A172 (cell line): Measurements from ENCODE around the gene TMEM242. TPM values are rescaled to one million over a fixed set of nuclear protein-coding genes. Genes with fewer than 3 reads are reported as not detected.
"Not testable (repeated sequence)": the region's sequence is repeated elsewhere in the genome, so short reads cannot be mapped to it uniquely, and the experiment has no call there.

ENCODE experiments used
- DNase-seq: peaks from one replicate; pipeline ENCODE4 v3.0.0-alpha.2; 2015; ENCODE audit warnings: low spot score
- total RNA-seq: library from RNA; depleted of rRNA; stranded (reverse); fragments of >200 nt; shearing (Covaris generic); gene quantifications from 2 replicates; pipeline ENCODE4 v1.2.3, GENCODE V29; 2014; rRNA removed

Gene TMEM242
- total RNA-seq = 2.8 and 5.4 TPM in 2 replicates

GRCh38 chr6:157323255-157323965, at the start of gene TMEM242:
TMEM242 (minus strand) TSS chr6:157323519; CDS start chr6:157323499, 20 bp downstream.
- peak; percentile 88 for DNase-seq

GRCh38 chr6:157372501-157373280, 49.4 kb upstream of the TMEM242 start:
- DNase-seq = no peak

DNA sequence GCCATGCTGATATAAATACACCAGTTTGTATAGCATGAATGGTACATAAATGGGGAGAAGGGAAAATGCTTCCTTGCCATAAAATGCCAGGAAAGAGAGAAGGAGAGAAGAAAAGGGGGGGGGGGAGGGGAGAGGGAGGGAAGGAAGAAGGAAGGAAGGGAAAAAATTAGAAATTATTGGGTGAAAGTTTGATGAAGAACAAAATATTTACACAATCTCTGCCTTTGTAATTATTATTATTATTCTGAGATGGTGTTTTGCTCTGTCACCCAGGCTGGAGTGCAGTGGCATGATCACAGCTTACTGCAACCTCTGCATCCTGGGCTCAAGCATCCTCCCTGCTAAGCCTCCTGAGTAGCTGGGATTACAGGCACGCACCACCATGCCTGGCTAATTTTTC, 47.4 kb upstream of the TMEM242 start:
- DNase-seq = no peak

DNA sequence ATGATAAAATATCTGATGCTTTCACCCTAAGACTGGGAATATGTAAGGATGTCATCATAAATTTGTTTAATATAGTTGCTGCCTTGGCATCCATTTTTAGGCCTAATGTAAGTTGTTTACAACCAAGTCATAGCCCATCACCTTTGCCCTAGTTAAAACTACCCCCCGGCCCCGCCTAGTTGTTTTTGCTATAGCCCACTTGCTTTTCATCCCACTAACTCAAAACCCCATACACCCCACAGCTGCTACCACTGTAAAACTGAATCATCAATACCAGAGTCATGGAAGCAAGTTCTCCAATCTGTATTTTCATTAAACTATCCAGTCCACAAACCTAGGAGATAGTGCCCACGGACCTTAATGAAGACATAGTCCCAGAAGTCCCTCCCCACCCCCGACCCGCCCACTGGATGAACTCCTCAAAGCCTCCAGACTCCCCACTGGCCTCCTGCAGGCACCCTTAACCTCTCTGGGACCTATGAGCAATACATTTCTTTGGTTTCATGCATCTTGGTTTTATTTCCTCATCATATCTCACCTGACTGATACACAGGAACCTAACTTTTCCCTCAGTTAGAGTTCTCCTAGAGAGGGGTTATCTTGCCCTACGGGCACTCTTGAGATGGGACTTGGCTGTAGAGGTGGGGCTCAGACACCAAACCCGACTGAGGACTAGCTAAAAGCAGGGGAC, 45.2 kb upstream of the TMEM242 start:
- no peak for DNase-seq

DNA sequence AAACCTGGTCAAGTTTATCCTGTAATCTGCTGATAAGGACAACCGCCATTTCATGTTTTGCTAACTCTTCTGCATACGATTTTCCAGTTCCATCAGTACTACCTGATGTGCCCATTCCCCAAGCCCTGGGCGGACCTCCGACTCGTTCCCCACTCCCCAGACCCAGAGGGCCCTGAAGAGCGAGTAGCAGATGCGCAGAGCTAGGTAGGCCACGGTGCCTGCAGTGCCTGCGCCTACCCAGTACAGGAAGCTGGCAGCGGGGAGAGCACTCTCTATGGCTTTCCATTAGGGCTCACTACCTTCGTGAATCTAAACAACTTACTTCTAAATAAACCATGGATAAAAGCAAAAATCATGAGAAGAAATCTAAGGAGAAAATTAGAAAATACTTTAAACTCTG, 43.3 kb upstream of the TMEM242 start:
- no peak for DNase-seq

DNA sequence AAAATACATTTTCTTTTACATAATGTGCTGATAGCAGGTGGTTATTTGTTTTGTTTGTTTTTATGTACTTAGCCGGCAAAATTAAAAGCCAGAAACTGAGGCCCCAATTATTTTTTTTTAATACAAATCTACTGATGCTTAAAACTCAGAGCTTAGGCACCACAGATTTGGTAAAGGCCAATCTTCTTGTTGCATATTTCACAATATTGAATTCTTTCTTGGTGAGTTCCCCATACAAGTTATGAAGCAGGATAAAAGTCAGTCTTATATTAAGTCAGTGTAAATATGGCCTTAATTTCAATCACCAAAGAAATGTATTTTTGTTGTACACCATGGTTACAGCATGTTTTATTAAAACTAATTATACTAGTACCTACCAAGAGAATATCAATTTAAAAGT, 41.4 kb upstream of the TMEM242 start:
- no peak for DNase-seq

DNA sequence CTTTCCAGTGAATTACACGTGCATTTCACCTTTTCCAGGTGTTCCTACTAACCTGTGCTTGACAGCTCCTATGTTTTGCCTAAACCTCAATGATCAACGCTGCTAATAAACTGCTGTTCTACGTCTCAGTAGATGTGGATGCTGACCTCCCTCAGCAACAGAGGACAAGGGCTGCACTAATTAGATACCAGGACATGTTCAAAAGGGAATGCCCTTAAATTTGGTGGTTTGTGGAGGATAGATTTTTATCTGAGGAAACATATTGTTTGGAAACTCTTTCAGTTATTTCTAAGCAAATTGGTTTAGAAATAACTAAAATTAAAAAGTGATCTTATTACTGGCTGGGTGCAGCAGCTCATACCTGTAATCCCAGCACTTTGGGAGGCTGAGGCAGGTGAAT, 38.6 kb upstream of the TMEM242 start:
- DNase-seq = no peak

DNA sequence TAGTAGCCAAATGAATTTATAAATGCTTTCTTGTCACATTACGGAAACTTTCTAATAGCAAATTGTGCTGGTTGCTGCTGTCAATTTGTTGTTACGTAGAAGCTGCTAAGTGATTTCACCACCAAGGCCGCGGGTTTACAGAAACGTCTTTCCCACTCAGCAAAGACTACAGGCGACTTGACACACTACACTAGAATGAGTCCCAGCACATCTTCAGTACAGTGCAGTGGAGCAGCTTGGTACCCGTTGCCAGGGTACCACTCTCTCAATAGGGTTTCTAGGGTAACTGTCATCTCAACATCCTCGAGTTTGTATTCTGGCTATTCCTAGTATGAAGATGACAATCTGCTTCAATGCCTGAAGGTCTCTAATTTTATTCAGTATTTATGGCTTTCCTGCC, 35.0 kb upstream of the TMEM242 start:
- DNase-seq = no peak

DNA sequence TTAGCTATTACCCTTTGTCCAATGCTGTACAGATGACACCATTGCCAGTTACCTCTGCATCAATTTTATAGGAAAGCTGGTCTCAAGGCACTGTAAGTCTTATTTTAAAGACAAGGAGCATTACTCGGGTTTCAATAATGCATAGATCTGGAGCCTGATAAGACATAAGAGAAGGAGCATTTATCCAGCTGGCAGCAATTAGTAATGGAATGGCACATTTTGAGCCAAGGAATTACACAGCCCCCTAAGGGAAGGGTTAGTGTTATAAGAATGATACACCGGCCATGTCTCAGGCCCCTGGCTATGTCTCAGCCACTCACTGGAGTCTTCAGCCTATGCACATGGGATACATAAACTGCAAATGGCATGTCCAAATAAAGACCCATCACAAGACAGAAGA, 23.1 kb upstream of the TMEM242 start:
- no peak for DNase-seq

GRCh38 chr6:157343732-157344131, 20.4 kb upstream of the TMEM242 start:
- DNase-seq = no peak

GRCh38 chr6:157339432-157339831, 16.1 kb upstream of the TMEM242 start:
- no peak for DNase-seq

GRCh38 chr6:157337751-157338150, 14.4 kb upstream of the TMEM242 start:
- no peak for DNase-seq

DNA sequence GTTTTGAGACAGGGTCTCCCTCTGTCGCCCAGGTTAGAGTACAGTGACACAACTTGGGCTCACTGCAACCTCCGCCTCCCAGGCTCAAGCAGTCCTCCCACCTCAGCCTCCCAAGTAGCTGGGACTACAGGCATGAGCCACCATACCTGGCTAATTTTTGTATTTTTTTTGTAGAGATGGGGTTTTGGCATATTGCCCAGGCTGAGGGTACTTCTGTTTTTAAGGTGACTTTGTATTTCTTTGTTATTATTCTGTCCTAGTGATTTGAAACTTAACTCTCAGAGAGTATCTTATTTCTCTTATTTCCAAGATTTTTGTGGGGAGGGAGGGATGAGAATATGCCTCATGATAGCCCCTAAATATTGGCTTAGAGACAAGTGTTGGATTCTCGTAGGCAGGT, 14.0 kb upstream of the TMEM242 start:
- not testable (repeated sequence) for DNase-seq

DNA sequence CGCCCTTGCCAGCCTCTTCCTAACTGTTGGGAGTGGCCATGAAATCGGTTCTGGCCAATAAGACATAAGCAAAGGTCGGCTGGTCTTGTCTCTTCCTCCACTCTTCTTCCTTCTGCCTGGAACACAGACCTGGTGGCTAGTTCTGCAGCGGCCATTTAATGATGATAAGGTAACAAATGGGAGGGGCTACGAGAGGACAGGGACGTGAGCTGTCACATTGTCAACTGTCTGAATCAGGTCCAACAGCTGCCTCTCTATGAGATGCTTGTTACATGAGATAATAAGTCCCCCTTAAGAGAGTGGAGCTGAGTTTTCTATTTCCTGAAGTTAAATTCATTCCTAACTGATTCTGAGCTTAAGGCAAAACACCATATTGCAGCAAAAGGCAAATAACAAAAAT, 12.5 kb upstream of the TMEM242 start:
- DNase-seq = no peak

- no peak for DNase-seq
These were observed 10.6 kb upstream of the TMEM242 start for GRCh38 chr6:157333956-157334355.

- no peak for DNase-seq
These were observed 10.2 kb upstream of the TMEM242 start for GRCh38 chr6:157333537-157333936.

DNA sequence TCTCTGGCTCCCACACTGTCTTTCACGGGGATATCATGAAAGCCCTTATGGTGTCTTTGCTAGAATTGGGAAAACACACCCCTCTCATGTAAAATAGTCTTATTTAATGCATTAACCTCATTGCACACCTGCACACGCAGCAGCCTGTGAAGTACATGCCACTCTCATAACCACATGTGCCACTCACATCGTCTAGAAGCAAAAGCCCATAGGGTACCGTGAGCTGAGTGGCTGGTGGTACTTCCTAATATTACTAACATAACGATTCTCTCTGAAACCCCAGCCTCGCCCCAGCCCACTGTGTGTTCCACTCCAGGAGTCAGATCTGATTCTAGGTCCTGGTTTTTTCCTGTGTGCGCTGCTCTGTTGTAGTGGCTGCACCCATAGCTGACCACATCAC, 9.5 kb upstream of the TMEM242 start:
- DNase-seq = no peak

DNA sequence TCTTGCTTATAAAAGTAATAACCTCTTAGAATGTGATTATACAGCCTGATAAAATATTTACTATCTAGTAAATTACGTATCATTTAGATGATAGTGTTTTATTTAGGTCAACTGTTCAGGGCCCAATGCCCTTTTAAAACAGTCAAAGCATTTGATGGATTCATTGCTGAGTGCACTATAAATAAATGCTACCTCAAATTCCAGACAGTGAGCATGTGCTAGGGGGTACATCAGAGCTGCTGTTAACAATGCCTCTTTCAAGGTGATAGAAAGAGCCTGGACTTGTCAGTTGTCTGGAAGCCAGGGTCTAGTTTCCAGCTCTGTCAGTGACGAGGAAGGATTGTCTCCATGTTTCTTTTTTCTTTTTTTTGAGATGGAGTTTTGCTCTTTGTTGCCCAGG, 7.5 kb upstream of the TMEM242 start:
- no peak for DNase-seq

GRCh38 chr6:157329829-157330228, 6.5 kb upstream of the TMEM242 start:
- DNase-seq = no peak

GRCh38 chr6:157328108-157328692, 4.9 kb upstream of the TMEM242 start:
- peak; percentile 49 for DNase-seq

DNA sequence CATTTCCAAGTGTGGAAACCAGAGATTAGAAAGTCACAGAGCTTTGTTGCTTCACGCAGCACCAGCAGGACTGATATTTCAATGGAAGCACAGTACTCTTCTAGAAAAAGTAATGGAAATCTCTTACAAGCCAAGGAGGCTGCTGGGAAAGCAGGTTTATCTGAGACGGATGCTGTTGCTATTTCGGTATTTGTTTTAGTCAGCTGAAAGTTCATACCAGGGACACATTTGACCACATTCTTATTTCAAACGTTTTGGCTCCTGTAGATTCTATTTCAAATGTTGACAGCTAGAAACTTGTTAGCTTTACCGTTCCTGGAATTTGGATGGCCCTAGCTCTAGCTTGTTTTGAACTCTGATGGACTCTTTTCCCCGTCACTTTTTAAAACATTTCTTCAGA, 3.7 kb upstream of the TMEM242 start:
- DNase-seq = no peak

GRCh38 chr6:157325069-157325805, 1.9 kb upstream of the TMEM242 start:
- DNase-seq = no peak
